Stomach (tissue), 4 donors: Measurements from ENCODE around the gene RASSF5.

Experiments used
- CTCF ChIP-seq, 7 experiments: fragments of 450-650 bp in 4 of 7; fragments of 200-600 bp in 3 of 7; sonication (generic) in 3 of 7; IDR thresholded peaks; one replicate each; pipeline ENCODE4 v1.5.1; 2016 to 2019; ENCODE audit warnings: antibody characterized with exemption in 7 of 7, control low read depth in 2 of 7, mild to moderate bottlenecking in 1 of 7
- EP300 ChIP-seq: sonication (generic); formaldehyde crosslinking; IDR thresholded peaks from one replicate; pipeline ENCODE4 v1.6.1; 2017; ENCODE audit warnings: antibody characterized with exemption

DNA sequence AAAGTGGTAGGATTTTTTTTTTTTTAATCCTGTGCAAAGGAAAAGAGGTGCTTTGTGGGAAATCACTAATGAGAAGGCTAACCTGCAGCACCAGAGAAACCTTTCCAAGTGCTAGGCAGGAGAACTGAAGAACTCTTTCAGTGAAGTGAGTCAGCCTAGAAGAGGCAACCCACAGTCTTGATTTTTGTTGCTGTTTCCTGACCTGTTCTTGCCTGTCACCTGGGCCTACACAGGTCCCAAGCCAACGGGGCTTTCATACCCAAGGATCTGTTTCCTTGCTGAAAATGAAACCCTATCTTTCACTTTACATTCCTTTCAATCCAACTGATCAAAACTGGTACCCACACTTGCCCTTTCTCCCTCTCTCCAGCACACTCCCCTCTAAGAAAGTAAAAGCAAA, 44.2 kb upstream of the RASSF5 start:
- TF ChIP-seq CTCF (IDR thresholded peaks at IDR 0.05) = no peak
- no peak for TF ChIP-seq EP300
